HepG2 (cell line): ENCODE data around the gene FAM222A. TPM values are rescaled to one million over a fixed set of nuclear protein-coding genes. Genes with fewer than 3 reads are reported as not detected.

Experiments used
- BATF2 ChIP-seq: sonication (generic); formaldehyde crosslinking; IDR thresholded peaks from 2 replicates; pipeline ENCODE4 v1.8.0; 2022; ENCODE audit warnings: mild to moderate bottlenecking, missing genetic modification reagents, moderate library complexity
- BRD4 ChIP-seq: sonication (generic); formaldehyde crosslinking; IDR thresholded peaks from 2 replicates; pipeline ENCODE4 v1.4.0; 2020; ENCODE audit warnings: missing genetic modification reagents
- FUBP1 ChIP-seq: sonication (generic); formaldehyde crosslinking; IDR thresholded peaks from 2 replicates; pipeline ENCODE4 v1.5.1; 2020; ENCODE audit warnings: missing genetic modification reagents, mild to moderate bottlenecking, borderline replicate concordance
- GABPA ChIP-seq, 2 experiments: IDR thresholded peaks; 2 replicates each; pipeline ENCODE4 v1.6.1; 2011 to 2016; ENCODE audit warnings: low read depth in 2 of 2, low read length in 1 of 2, missing biosample characterization in 1 of 2, missing genetic modification characterization in 1 of 2
- GZF1 ChIP-seq: sonication (generic); formaldehyde crosslinking; IDR thresholded peaks from 2 replicates; pipeline ENCODE4 v1.5.1; 2020; ENCODE audit warnings: mild to moderate bottlenecking, missing genetic modification reagents
- HNF1A ChIP-seq, 2 experiments: sonication (generic) in 1 of 2; formaldehyde crosslinking in 1 of 2; IDR thresholded peaks; 2 replicates each; pipeline versions ENCODE4 v1.4.0 to v1.6.1; 2016 to 2020; ENCODE audit warnings: borderline replicate concordance in 1 of 2, low read depth in 1 of 2, mild to moderate bottlenecking in 1 of 2, missing genetic modification reagents in 1 of 2
- KAT7 ChIP-seq: IDR thresholded peaks from 2 replicates; pipeline ENCODE4 v1.6.1; 2018; ENCODE audit warnings: borderline replicate concordance, missing compliant biosample characterization
- KDM2A ChIP-seq: sonication (generic); formaldehyde crosslinking; IDR thresholded peaks from 2 replicates; pipeline ENCODE4 v1.4.0; 2020; ENCODE audit warnings: low read depth, missing genetic modification reagents, borderline replicate concordance
- PRPF4 ChIP-seq: fragments of 200-400 bp; formaldehyde crosslinking; IDR thresholded peaks from 2 replicates; pipeline ENCODE4 v1.6.1; 2016; ENCODE audit warnings: low read length, low read depth; ENCODE audit not compliant: poor library complexity, severe bottlenecking
- RBFOX2 ChIP-seq: fragments of 200-400 bp; formaldehyde crosslinking; IDR thresholded peaks from 2 replicates; pipeline ENCODE4 v1.6.1; 2017; ENCODE audit warnings: low read depth, mild to moderate bottlenecking, low read length
- SATB2 ChIP-seq: sonication (generic); formaldehyde crosslinking; IDR thresholded peaks from 2 replicates; pipeline ENCODE4 v1.5.0; 2020; ENCODE audit warnings: missing genetic modification reagents
- TAF15 ChIP-seq: fragments of 200-400 bp; formaldehyde crosslinking; IDR thresholded peaks from one replicate; pipeline ENCODE4 v1.6.1; 2018; ENCODE audit warnings: mild to moderate bottlenecking, low read depth, low read length; ENCODE audit not compliant: poor library complexity, severe bottlenecking
- TBX3 ChIP-seq: fragments of 450-650 bp; IDR thresholded peaks from 2 replicates; pipeline ENCODE4 v1.6.1; 2017; ENCODE audit warnings: antibody characterized with exemption, mild to moderate bottlenecking, inconsistent platforms, borderline replicate concordance
- ZNF20 ChIP-seq: sonication (generic); formaldehyde crosslinking; IDR thresholded peaks from 2 replicates; pipeline ENCODE4 v1.4.0; 2020; ENCODE audit warnings: mild to moderate bottlenecking, moderate library complexity, missing genetic modification reagents
- ZNF225 ChIP-seq: sonication (generic); formaldehyde crosslinking; IDR thresholded peaks from 2 replicates; pipeline ENCODE4 v1.4.0; 2020; ENCODE audit warnings: mild to moderate bottlenecking, missing genetic modification reagents
- ZNF460 ChIP-seq: sonication (generic); formaldehyde crosslinking; IDR thresholded peaks from 2 replicates; pipeline ENCODE4 v1.5.1; 2020; ENCODE audit warnings: missing genetic modification reagents, mild to moderate bottlenecking, borderline replicate concordance
- ZNF7 ChIP-seq: IDR thresholded peaks from 2 replicates; pipeline ENCODE4 v1.6.1; 2016; ENCODE audit warnings: missing biosample characterization, missing genetic modification reagents
- polyA plus RNA-seq, 8 experiments: library from polyadenylated mRNA; depleted of rRNA in 3 of 8; stranded (reverse) in 7 of 8; unstranded in 1 of 8; fragments of >200 nt; fragmentation: Illumina TruSeq in 4 of 8; extraction: Trizol in 4 of 8; gene quantifications; 2 replicates each; pipeline versions ENCODE4 v1.2.1 to v1.2.3, GENCODE V29; 2011 to 2016; ENCODE audit warnings: low read depth in 4 of 8, missing spikeins in 1 of 8, mixed read lengths in 1 of 8; ENCODE audit not compliant: insufficient read depth in 1 of 8
- total RNA-seq, 5 experiments: library from RNA; depleted of rRNA; stranded (reverse); fragments of >200 nt; fragmentation: Illumina TruSeq; extraction: Trizol; gene quantifications; 2 replicates each; pipeline ENCODE4 v1.2.3, GENCODE V29; 2016; ENCODE audit warnings: low read depth in 1 of 5
- TF ChIP-seq, protein P1 (sequence below): IDR thresholded peaks from 2 replicates; pipeline ENCODE4 v1.6.1; 2012; ENCODE audit warnings: inconsistent platforms
- TF ChIP-seq, protein P2 (sequence below): sonication (generic); formaldehyde crosslinking; IDR thresholded peaks from 2 replicates; pipeline ENCODE4 v1.4.0; 2020; ENCODE audit warnings: mild to moderate bottlenecking, missing genetic modification reagents
- TF ChIP-seq, protein P3 (sequence below): IDR thresholded peaks from 2 replicates; pipeline ENCODE4 v1.6.1; 2016; ENCODE audit warnings: mild to moderate bottlenecking, missing biosample characterization, missing genetic modification reagents

Gene FAM222A
- total and polyA plus RNA-seq, 2 of the 13 experiments (the other 11 are each of a cell fraction or from before 2014, with no cell fraction given): 2.7 to 9.6 TPM

DNA sequence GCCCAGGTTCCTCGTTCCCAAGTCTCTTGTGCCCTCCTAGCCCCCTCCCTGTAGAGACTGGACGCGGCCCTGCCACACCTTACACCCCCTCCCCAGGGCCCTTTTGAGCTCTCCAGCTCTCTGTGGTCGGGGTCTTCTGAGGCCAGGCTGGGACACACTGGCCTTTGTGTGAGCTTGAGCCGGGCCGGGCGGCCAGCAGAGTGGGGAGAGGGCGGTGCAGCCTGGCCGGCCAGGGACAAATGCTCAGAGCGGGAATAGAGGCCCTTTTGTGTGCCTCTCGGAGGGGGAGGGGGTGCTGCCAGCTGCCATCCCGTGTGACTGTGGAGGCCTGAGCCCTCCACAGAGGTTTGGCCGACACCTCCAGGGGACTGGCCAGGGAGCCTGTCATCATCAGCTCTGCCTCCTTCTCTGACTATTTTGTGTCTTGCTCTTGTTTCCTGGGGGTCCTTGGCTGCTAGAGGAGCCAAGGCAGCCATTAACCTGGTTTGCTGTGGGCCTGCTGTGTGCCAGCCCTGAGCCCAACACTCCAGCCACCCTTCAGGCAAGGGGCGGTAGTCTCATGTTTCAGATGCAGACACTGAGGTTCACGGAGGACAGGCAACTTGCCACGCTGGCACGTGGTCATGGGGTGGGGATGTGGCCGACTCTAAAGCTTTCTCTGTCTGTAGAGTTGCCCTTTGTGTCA, 13.6 kb downstream of the FAM222A start (continued):
- no peak for TF ChIP-seq HNF1A (IDR thresholded peaks at IDR 0.05; ENCODE audit: low read depth)
- peak; percentile 63; the same call in 1 of the 2 replicates for TF ChIP-seq HNF1A (CRISPR knock-in tag; IDR thresholded peaks at IDR 0.05; ENCODE audit: borderline replicate concordance)
- peak; percentile 52; the same call in 1 of the 2 replicates for TF ChIP-seq GZF1 (CRISPR knock-in tag)
- no peak for TF ChIP-seq TBX3
- TF ChIP-seq, protein P1, sequence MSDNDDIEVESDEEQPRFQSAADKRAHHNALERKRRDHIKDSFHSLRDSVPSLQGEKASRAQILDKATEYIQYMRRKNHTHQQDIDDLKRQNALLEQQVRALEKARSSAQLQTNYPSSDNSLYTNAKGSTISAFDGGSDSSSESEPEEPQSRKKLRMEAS: peak; percentile 65; the same call in 1 of the 2 replicates
- TF ChIP-seq KAT7: no peak
- TF ChIP-seq ZNF7 (CRISPR knock-in tag): no peak
- TF ChIP-seq ZNF225 (CRISPR knock-in tag): no peak
- TF ChIP-seq ZNF460 (CRISPR knock-in tag): no peak
- TF ChIP-seq BRD4 (CRISPR knock-in tag): 0 out of 2 replicates have a peak, but pooled peaks have one; percentile 47
- TF ChIP-seq FUBP1 (CRISPR knock-in tag): no peak
- TF ChIP-seq KDM2A: 0 out of 2 replicates have a peak, but pooled peaks have one; percentile 23
- peak; percentile 61 for TF ChIP-seq RBFOX2
- no peak for TF ChIP-seq ZNF20 (CRISPR knock-in tag)
- no peak for TF ChIP-seq BATF2 (CRISPR knock-in tag)
- TF ChIP-seq, protein P2, sequence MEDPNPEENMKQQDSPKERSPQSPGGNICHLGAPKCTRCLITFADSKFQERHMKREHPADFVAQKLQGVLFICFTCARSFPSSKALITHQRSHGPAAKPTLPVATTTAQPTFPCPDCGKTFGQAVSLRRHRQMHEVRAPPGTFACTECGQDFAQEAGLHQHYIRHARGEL: no peak
- no peak for TF ChIP-seq GABPA (IDR thresholded peaks at IDR 0.05; ENCODE audit: low read depth, low read length)
- no peak for TF ChIP-seq GABPA (CRISPR knock-in tag; IDR thresholded peaks at IDR 0.05; ENCODE audit: low read depth)
- peak; percentile 41 for TF ChIP-seq PRPF4
- TF ChIP-seq, protein P3, sequence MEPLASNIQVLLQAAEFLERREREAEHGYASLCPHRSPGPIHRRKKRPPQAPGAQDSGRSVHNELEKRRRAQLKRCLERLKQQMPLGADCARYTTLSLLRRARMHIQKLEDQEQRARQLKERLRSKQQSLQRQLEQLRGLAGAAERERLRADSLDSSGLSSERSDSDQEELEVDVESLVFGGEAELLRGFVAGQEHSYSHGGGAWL (CRISPR knock-in tag): 0 out of 2 replicates have a peak, but pooled peaks have one; percentile 28
- no peak for TF ChIP-seq TAF15
- TF ChIP-seq SATB2 (CRISPR knock-in tag): no peak
